Memory B cell (primary cell): ENCODE data around the gene SAFB.

ENCODE experiments used
- ATAC-seq: fragments of 150-1000 bp; cut with Tn5 transposase; 2 replicates; pipeline ENCODE4 v1.10.0; 2021; ENCODE audit warnings: low read depth, mild to moderate bottlenecking, moderate library complexity
- DNase-seq, 2 donors: peaks; one replicate each; pipeline ENCODE4 v3.0.0; 2022; ENCODE audit warnings: low spot score in 2 of 2
- H3K27ac Mint-ChIP-seq: one replicate; pipeline ENCODE4 v1.8.0; 2022; ENCODE audit warnings: mild to moderate bottlenecking, moderate library complexity, mixed read lengths
- H3K27me3 Mint-ChIP-seq: one replicate; pipeline ENCODE4 v1.8.0; 2022; ENCODE audit warnings: mixed read lengths
- H3K36me3 Mint-ChIP-seq: one replicate; pipeline ENCODE4 v1.8.0; 2022; ENCODE audit warnings: mild to moderate bottlenecking, mixed read lengths
- H3K4me1 Mint-ChIP-seq: one replicate; pipeline ENCODE4 v1.8.0; 2022; ENCODE audit warnings: mixed read lengths
- H3K4me3 Mint-ChIP-seq: one replicate; pipeline ENCODE4 v1.8.0; 2022; ENCODE audit warnings: mild to moderate bottlenecking, moderate library complexity, mixed read lengths
- H3K9me3 Mint-ChIP-seq: one replicate; pipeline ENCODE4 v1.8.0; 2022; ENCODE audit warnings: mixed read lengths

The SAFB gene

DNA sequence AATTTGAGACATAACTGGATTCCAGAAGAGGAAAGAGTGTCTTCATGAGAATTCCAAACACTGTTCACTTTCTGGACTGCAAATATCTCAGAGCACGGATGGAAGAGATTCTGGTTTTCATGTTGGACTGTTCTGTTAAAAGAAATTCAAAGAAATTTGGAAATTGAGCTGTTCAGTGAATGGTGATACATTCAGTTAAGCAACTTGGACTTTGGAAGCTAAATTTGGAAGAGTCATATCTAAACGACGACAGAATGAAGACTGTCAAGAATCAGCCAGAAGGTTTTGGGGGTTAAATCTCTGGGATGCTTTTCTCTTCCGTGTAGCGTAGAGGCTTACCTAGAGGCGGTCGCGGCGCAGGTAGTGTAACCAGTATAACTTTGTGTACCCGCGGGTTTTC is 25.6 kb downstream of the SAFB start:
- Mint-ChIP-seq H3K27ac (peak overlapping the region; percentile 50), H3K4me3 (no peak overlapping the region), H3K9me3 (no peaks in the 10 kb centered on the region), H3K27me3 (no peaks in the 10 kb centered on the region), H3K36me3 (peaks cover 47% of the 10 kb centered on the region), H3K4me1 (peaks cover 15% of the 10 kb centered on the region)
- DNase-seq = no peak
- ATAC-seq = no peak

DNA sequence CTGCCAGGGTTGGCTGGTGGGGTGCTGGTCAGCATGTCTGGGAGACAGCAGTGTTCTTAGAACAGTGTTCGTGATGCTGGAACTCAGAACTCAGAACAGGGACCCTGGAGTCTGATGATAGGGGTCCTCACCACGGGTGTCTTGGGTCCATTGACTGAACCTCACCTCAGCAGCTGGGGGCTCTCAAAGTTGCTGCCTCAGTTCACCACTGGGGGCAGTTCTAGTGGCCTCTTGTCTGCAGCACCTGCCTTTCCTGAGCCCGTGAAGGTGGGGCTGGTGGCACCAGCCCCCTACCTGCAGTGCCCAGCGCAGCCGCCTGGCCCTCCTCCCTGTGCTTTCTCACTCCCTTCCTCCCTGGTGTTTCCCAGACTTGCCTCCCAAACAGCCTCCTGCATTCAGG is 28.5 kb downstream of the SAFB start:
- no peak overlapping the region for H3K27ac Mint-ChIP-seq
- no peaks in the 10 kb centered on the region for H3K27me3 Mint-ChIP-seq
- H3K9me3 Mint-ChIP-seq = no peaks in the 10 kb centered on the region
- DNase-seq = no peak
- peaks cover 55% of the 10 kb centered on the region for H3K36me3 Mint-ChIP-seq
- no peak overlapping the region for H3K4me3 Mint-ChIP-seq
- H3K4me1 Mint-ChIP-seq = peaks cover 10% of the 10 kb centered on the region
- ATAC-seq = no peak

DNA sequence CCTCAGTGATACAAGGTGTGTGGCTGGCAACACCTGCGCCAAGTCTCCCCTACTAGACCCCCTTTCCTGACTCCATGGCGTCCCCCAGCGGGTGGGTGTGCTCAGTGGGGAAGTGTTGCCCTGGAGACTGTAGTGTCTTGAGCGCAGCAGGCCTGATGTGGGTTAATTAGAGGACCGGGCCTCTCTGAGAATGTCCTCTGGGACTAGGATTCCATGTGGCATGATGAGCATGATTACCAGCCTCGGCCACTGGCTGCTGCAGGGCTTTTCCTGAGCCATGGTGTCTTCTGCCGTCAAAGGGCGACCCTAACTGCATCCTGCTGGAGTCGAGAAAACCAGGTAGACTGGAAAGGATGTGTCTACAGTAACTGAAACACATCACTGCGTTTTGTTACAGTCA is 29.4 kb downstream of the SAFB start:
- peaks cover under 1% of the 10 kb centered on the region for H3K4me1 Mint-ChIP-seq
- H3K4me3 Mint-ChIP-seq = no peak overlapping the region
- H3K27me3 Mint-ChIP-seq = no peaks in the 10 kb centered on the region
- H3K27ac Mint-ChIP-seq = no peak overlapping the region
- peaks cover 50% of the 10 kb centered on the region for H3K36me3 Mint-ChIP-seq
- ATAC-seq (no peak), DNase-seq (no peak)
- H3K9me3 Mint-ChIP-seq = no peaks in the 10 kb centered on the region

DNA sequence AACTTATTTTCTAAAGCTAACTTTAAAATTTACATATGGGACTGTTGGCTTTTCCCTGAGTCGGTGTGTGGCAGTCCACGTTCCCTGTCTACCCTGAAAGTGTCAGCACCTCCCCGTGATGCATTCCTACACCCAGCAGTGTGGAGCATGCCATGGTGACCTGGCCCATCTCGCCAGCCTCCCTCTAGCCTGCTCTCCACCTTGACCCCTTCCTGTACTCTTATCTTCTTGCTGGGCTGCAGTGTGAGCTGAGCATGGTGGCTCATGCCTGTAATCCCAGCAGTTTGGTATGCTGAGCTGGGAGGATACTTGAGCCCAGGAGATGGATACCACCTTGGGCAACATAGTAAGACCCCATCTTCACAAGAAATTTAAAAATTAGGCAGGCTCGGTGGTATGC is 32.0 kb downstream of the SAFB start:
- Mint-ChIP-seq H3K27ac (no peak overlapping the region), H3K4me1 (no peaks in the 10 kb centered on the region)
- no peak for ATAC-seq

DNA sequence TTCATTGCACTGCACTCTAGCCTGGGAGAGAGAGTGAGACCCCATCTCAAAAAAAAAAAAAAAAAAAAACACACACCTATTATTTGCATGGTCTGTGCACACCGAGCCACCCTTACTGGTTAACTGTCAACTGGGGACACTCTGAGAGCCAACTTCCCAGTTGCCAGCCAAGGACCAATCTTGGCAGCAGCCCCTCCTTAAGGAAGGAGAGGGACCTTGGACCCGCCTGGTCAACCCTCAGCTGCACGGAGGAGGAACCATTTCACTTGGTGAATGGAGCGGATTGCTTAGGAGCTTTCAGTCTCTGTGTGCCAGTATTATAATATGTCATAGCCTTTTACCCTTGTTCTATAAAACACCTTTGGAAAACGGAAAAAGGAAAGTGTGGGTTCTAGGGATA is 32.5 kb downstream of the SAFB start:
- Mint-ChIP-seq H3K27me3 (no peaks in the 10 kb centered on the region), H3K27ac (peak overlapping the region; percentile 36), H3K4me1 (no peaks in the 10 kb centered on the region), H3K36me3 (peaks cover 43% of the 10 kb centered on the region), H3K9me3 (no peaks in the 10 kb centered on the region), H3K4me3 (no peak overlapping the region)
- no peak for ATAC-seq
- no peak for DNase-seq

More for the DNA sequence above, 32.0 kb downstream of the SAFB start:
- DNase-seq = no peak
- H3K9me3 Mint-ChIP-seq = no peaks in the 10 kb centered on the region
- no peak overlapping the region for H3K4me3 Mint-ChIP-seq
- peaks cover 46% of the 10 kb centered on the region for H3K36me3 Mint-ChIP-seq
- no peaks in the 10 kb centered on the region for H3K27me3 Mint-ChIP-seq

DNA sequence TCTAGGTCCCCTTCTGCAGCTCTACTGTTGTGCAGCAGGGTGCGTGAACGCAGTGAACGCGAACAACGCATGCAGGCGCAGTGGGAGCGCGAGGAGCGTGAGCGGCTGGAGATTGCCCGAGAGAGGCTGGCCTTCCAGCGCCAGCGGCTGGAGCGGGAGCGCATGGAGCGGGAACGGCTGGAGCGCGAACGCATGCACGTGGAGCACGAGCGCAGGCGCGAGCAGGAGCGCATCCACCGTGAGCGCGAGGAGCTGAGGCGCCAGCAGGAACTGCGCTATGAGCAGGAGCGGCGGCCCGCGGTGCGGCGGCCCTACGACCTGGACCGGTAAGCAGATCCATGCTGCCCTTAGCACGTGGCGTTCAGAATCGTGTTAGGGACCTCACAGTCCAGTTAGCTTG is 38.6 kb downstream of the SAFB start:
- Mint-ChIP-seq H3K4me1 (no peaks in the 10 kb centered on the region), H3K4me3 (no peak overlapping the region), H3K36me3 (peaks cover 34% of the 10 kb centered on the region), H3K9me3 (no peaks in the 10 kb centered on the region), H3K27me3 (no peaks in the 10 kb centered on the region), H3K27ac (no peak overlapping the region)
- no peak for ATAC-seq
- no peak for DNase-seq

DNA sequence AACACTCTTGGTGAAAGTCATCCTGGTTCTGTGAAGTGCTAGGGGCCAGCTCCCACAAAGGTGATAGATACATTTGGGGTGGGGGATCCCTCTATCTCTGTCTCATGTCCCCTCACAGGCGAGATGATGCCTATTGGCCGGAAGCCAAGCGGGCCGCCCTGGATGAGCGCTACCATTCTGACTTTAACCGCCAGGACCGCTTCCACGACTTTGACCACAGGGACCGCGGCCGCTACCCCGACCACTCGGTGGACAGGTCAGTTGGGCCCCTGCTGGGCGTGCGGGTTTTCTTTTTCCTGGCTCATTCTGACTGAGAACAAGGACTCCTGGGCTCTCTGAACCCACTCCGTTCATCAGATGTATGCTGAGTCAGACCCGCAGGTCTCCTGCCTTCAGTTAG is 41.0 kb downstream of the SAFB start:
- Mint-ChIP-seq H3K27ac (no peak overlapping the region), H3K4me3 (no peak overlapping the region), H3K4me1 (no peaks in the 10 kb centered on the region), H3K9me3 (no peaks in the 10 kb centered on the region), H3K36me3 (peaks cover 33% of the 10 kb centered on the region), H3K27me3 (no peaks in the 10 kb centered on the region)
- DNase-seq = no peak
- ATAC-seq = no peak

DNA sequence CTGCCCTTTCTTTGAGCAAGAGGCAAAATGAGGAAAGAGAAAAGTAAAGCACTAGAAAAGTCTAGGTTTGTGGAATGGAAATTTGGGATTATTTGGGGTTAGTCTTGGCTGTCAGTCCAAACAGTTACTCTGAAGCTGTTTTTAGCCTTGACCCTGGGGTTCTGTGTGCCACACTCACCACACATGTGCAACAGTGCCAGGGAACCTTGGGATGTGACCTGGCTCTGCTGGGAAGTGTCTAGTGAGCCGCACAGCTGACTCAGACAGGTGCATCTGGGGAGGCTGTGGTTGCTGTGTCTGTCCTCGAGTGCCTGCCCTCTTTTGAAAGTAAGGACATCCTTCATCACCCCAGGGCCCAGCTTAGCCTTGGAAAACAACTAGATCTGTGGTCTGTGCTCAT is 41.6 kb downstream of the SAFB start:
- Mint-ChIP-seq H3K4me3 (no peak overlapping the region), H3K36me3 (peaks cover 35% of the 10 kb centered on the region), H3K9me3 (no peaks in the 10 kb centered on the region), H3K4me1 (no peaks in the 10 kb centered on the region), H3K27me3 (no peaks in the 10 kb centered on the region), H3K27ac (no peak overlapping the region)
- DNase-seq = no peak
- no peak for ATAC-seq

DNA sequence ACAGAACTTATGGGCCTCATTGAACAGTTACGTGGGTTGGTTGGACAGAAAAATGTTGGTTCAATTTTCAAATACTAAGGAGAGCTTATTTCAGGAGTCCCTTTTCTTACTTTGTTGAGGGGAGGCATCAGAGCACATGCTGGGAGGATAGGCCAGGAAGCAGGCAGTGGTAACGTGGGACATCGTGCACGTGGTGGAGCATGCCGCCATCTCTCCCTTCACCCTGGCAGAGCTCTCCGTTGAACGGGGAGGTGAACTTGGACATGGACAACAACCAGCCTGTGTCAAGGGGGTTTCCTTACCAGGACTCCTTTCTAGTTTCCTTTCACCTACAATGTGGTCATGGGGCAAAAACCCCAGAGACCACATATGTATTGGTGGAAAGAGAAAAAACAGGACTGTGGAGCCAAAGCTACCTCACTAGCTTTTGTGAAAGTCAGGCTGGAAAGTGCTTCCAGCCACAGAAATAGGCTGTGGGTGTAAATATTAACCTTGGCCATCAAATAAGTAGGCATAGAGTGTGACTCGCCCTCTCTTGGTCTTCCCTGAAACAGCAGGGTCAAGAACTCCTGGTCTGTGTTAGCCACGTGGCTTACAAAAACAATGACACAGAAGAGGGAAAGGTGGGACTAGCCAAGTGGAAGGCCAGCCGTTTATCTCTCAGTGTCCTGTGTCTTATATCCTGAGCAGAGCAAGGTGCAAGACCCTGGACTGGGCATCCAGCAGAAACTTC is 43.1 kb downstream of the SAFB start:
- Mint-ChIP-seq H3K9me3 (no peaks in the 10 kb centered on the region), H3K4me3 (no peak overlapping the region), H3K27me3 (no peaks in the 10 kb centered on the region), H3K27ac (peak overlapping the region; percentile 28), H3K36me3 (peaks cover 31% of the 10 kb centered on the region), H3K4me1 (no peaks in the 10 kb centered on the region)
- DNase-seq = no peak
- no peak for ATAC-seq

DNA sequence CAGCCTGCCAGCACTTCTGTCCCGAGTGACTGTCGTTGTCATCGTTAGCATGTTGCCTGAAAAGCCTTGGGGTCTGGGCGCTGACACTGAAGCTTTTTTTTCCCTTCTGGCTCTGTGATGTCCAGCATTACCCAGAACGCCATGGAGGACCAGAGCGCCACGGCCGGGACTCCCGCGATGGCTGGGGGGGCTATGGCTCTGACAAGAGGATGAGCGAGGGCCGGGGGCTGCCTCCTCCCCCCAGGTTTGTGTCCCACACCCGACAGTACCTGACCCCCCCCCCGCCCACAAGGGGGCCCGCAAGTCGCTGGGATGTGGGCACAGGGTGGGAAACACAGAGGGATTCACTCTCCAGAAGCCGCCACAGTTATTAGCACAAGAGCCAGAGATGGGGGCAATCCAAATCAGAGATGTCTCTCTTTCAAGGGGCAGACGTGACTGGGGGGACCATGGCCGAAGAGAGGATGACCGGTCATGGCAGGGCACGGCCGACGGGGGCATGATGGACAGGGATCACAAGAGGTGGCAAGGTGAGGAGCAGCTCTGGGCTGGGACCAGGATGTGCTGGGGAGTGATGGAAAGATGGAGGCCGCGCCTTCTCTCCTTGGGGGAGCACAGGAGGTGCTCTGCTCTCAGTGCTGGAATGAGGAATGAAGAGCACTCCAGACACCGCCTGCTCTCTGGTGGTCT is 44.2 kb downstream of the SAFB start:
- DNase-seq (no peak), ATAC-seq (no peak)
- Mint-ChIP-seq H3K4me3 (no peak overlapping the region), H3K27ac (peak overlapping the region; percentile 50), H3K9me3 (no peaks in the 10 kb centered on the region), H3K36me3 (peaks cover 28% of the 10 kb centered on the region), H3K4me1 (no peaks in the 10 kb centered on the region), H3K27me3 (no peaks in the 10 kb centered on the region)

DNA sequence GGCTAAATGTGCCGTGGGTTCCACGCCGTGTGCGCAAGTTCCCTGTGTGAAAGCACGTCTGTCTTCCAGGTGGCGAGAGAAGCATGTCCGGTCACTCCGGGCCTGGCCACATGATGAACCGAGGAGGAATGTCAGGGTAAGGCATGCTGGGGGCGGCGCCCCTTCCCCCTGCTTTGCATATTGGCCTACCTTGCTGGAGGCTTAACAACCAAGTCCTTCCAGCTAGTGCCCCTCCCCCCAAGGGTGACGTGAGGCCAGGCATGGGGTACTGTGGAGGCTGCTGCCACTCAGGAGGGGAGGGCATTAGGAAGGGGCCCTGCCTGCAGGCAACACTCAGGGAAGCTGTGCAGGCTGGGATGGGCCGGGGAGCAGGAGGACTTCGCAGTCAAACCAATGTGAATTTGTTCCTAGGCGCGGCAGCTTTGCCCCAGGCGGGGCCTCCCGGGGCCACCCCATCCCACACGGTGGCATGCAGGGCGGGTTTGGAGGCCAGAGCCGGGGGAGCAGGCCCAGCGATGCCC is 44.9 kb downstream of the SAFB start:
- ATAC-seq (no peak), DNase-seq (no peak)
- H3K36me3 Mint-ChIP-seq = peaks cover 28% of the 10 kb centered on the region
- no peak overlapping the region for H3K4me3 Mint-ChIP-seq
- no peak overlapping the region for H3K27ac Mint-ChIP-seq
- H3K4me1 Mint-ChIP-seq = no peaks in the 10 kb centered on the region
- no peaks in the 10 kb centered on the region for H3K9me3 Mint-ChIP-seq
- no peaks in the 10 kb centered on the region for H3K27me3 Mint-ChIP-seq

DNA sequence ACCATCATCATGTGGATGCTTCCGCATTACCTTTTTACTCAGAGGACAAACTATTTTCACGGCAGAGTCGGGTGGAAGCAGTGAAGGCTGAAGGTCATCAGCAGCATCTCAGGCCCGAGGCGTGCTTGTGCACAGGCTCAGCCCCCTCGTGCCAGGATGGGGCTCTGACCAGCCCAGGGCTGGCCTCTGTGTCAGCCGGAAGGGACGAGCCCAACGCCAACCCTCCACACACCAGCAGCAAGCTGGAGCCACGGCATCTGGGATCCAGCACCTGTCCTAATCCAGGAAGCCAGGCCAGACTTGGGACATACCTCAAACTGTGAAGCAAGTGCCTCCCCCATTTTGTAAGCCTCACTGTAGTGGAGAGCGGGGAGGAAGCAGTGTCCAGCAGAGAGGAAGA is 46.3 kb downstream of the SAFB start:
- H3K27ac Mint-ChIP-seq = no peak overlapping the region
- no peaks in the 10 kb centered on the region for H3K27me3 Mint-ChIP-seq
- ATAC-seq (no peak), DNase-seq (no peak)
- no peak overlapping the region for H3K4me3 Mint-ChIP-seq
- peaks cover 27% of the 10 kb centered on the region for H3K36me3 Mint-ChIP-seq
- peaks cover 4% of the 10 kb centered on the region for H3K4me1 Mint-ChIP-seq
- peaks cover 5% of the 10 kb centered on the region for H3K9me3 Mint-ChIP-seq

DNA sequence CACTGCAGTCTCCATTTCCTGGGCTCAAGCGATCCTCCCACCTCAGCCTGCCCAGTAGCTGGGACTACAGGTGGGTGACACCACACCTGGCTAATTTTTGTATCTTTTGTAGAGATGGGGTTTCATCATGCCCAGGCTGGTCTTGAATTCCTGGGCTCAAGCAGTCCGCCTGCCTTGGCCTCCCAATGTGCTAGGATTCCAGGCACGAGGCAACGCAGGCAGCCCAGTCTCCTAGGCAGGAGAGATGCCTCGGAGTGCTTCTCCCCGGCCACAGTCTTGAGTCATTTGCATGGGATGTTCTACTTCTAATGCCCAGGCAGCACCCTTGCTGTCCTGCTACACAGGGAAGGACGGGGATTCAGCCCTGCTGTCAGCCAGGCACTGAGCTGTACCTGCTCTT is 48.7 kb downstream of the SAFB start:
- Mint-ChIP-seq H3K27ac (peak overlapping the region; percentile 68), H3K27me3 (no peaks in the 10 kb centered on the region), H3K4me1 (peaks cover 7% of the 10 kb centered on the region), H3K9me3 (peaks cover 5% of the 10 kb centered on the region), H3K4me3 (no peak overlapping the region), H3K36me3 (peaks cover 14% of the 10 kb centered on the region)
- DNase-seq = no peak
- no peak for ATAC-seq

DNA sequence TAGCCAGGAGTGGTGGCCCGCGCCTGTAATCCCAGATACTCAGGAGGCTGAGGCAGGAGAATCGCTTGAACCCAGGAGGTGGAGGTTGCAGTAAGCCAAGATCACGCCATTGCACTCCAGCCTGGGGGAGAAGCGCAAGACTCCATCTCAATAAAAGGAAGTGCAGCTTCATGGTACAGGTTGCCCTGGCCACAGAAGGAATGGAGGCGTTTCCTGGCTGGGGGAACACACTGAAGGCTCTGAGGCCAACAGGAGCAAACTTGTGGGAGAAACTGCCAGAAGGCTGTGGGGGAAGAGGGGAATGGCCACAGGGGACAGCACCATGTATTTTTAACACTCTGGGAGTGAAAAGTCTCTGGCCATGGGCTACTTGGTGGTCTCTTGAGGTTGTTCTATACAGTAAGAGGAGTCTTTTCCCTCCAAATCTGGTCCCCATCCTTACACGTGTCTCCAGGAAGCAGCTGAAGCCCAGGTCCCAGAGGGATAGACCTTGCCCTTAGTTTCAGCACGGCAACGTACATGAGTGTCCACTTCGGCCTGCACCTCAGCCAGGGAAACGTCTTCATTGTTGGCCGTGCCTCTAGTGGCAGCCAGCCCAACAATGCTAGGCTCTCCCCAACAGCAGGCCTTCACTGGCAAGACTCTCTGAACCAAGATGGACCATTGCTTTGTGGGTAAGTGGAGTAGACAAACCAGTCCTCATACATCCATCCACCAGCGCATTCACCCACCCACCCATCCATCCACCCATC is 50.0 kb downstream of the SAFB start:
- ATAC-seq (no peak), DNase-seq (no peak)
- peaks cover 5% of the 10 kb centered on the region for H3K9me3 Mint-ChIP-seq
- no peak overlapping the region for H3K4me3 Mint-ChIP-seq
- H3K27me3 Mint-ChIP-seq = no peaks in the 10 kb centered on the region
- peaks cover 7% of the 10 kb centered on the region for H3K36me3 Mint-ChIP-seq
- peaks cover 7% of the 10 kb centered on the region for H3K4me1 Mint-ChIP-seq
- H3K27ac Mint-ChIP-seq = no peak overlapping the region
